PC-9 (cell line): Measurements from ENCODE around the gene CACNB4. TPM values are rescaled to one million over a fixed set of nuclear protein-coding genes. Genes with fewer than 3 reads are reported as not detected.

Source experiments
- BruUV-seq: library from RNA; stranded (reverse); fragments of 400-500 nt; replicated peaks from 2 replicates; lab custom pipeline; 2021; lab: Mats Ljungman, UMichigan
- CTCF ChIA-PET: fragments of 300-600 bp; sonication (Branson Sonifier 250); formaldehyde crosslinking; loops from one replicate; lab custom pipeline; 2022; ENCODE audit warnings: antibody characterized with exemption; lab: Charles Lee
- POLR2A ChIA-PET: fragments of 300-600 bp; sonication (Branson Sonifier 250); formaldehyde crosslinking; loops from one replicate; lab custom pipeline; 2022; ENCODE audit warnings: antibody characterized with exemption; ENCODE audit not compliant: unreplicated experiment; lab: Charles Lee
- DNase-seq, 2 experiments: peaks; one replicate each; pipeline versions ENCODE4 v3.0.0 to v3.0.0-alpha.2; 2015 to 2022; ENCODE audit warnings: mixed read lengths in 1 of 2
- H2AFZ ChIP-seq: fragments of 200-600 bp; sonication (generic); 2 replicates; pipeline ENCODE4 v1.8.1; 2017; ENCODE audit warnings: antibody characterized with exemption
- H3F3A ChIP-seq: fragments of 200-600 bp; sonication (generic); 2 replicates; pipeline ENCODE4 v1.8.1; 2017; ENCODE audit warnings: antibody characterized with exemption, mild to moderate bottlenecking, low read depth; ENCODE audit not compliant: insufficient read depth
- H3K27ac ChIP-seq: fragments of 200-600 bp; sonication (generic); 2 replicates; pipeline ENCODE4 v1.6.1; 2016; ENCODE audit warnings: mixed run types
- H3K27me3 ChIP-seq: fragments of 200-600 bp; sonication (generic); 2 replicates; pipeline ENCODE4 v1.6.1; 2016; ENCODE audit warnings: low read depth, mixed run types; ENCODE audit not compliant: insufficient read depth
- H3K36me3 ChIP-seq: fragments of 200-600 bp; sonication (generic); 2 replicates; pipeline ENCODE4 v1.6.1; 2016; ENCODE audit warnings: low read depth, mixed run types
- H3K4me1 ChIP-seq: fragments of 200-600 bp; sonication (generic); replicated peaks from 2 replicates; pipeline ENCODE4 v1.6.1; 2016; ENCODE audit warnings: mixed run types; ENCODE audit not compliant: insufficient read depth
- H3K4me2 ChIP-seq: fragments of 200-600 bp; sonication (generic); 2 replicates; pipeline ENCODE4 v1.6.1; 2017; ENCODE audit warnings: mixed run types
- H3K4me3 ChIP-seq: fragments of 200-600 bp; sonication (generic); 2 replicates; pipeline ENCODE4 v1.6.1; 2016; ENCODE audit warnings: mixed run types
- H3K79me2 ChIP-seq: fragments of 200-600 bp; sonication (generic); 2 replicates; pipeline ENCODE4 v1.6.1; 2017; ENCODE audit warnings: low read depth, mixed run types
- H3K9me2 ChIP-seq: fragments of 200-600 bp; sonication (generic); 2 replicates; pipeline ENCODE4 v1.8.1; 2017; ENCODE audit warnings: mild to moderate bottlenecking; ENCODE audit not compliant: insufficient read depth
- H3K9me3 ChIP-seq: fragments of 200-600 bp; sonication (generic); 2 replicates; pipeline ENCODE4 v1.8.1; 2016; ENCODE audit warnings: low read depth; ENCODE audit not compliant: insufficient read depth
- H4K20me1 ChIP-seq: fragments of 200-600 bp; sonication (generic); 2 replicates; pipeline ENCODE4 v1.8.1; 2017; ENCODE audit not compliant: insufficient read depth
- CTCF ChIP-seq: fragments of 200-600 bp; sonication (generic); conservative IDR thresholded peaks from 2 replicates; pipeline ENCODE4 v1.6.1; 2017; ENCODE audit warnings: mixed run types, antibody characterized with exemption, mild to moderate bottlenecking, moderate library complexity
- EZH2 ChIP-seq: fragments of 200-600 bp; sonication (generic); IDR thresholded peaks from 2 replicates; pipeline ENCODE4 v1.8.0; 2017; ENCODE audit warnings: antibody characterized with exemption, low read depth
- intact Hi-C: fragments of 100-400 bp; cut with micrococcal nuclease; formaldehyde crosslinking; loops from one replicate; pipeline ENCODE4 v1.10.0; 2022; ENCODE audit not compliant: unreplicated experiment
- total RNA-seq: library from RNA; stranded (reverse); gene quantifications from 2 replicates; pipeline ENCODE4 v1.2.3, GENCODE V29; 2021

The CACNB4 gene
- total RNA-seq, 1 experiment from 2014 or later, result 0.98 TPM

GRCh38 chr2:151857650-151858049 is 241.2 kb downstream of the CACNB4 start:
- H3F3A ChIP-seq, result no peaks in the 10 kb centered on the region; the same call in 1 of the 2 replicates
- H3K4me2 ChIP-seq, result no peak overlapping the region
- H4K20me1 ChIP-seq, result no peaks in the 10 kb centered on the region
- no peak overlapping the region for H3K4me3 ChIP-seq
- peak in 1 of 2 experiments; percentile 83 for DNase-seq
- no peaks in the 10 kb centered on the region for H3K9me2 ChIP-seq
- no peak overlapping the region for H2AFZ ChIP-seq
- H3K9me3 ChIP-seq, result no peaks in the 10 kb centered on the region
- ChIA-PET CTCF (interaction anchor here (0.6 kb wide), 1 partner anchor 8 kb away, joined by 4 read pairs; no protein-coding TSS in a partner anchor), POLR2A (no interaction called here)
- peak overlapping the region; percentile 44 for H3K27ac ChIP-seq
- H3K27me3 ChIP-seq, result no peaks in the 10 kb centered on the region
- no peaks in the 10 kb centered on the region for H3K36me3 ChIP-seq
- BruUV-seq, result no TSS peak
- H3K4me1 ChIP-seq, result no peaks in the 10 kb centered on the region; the same call in 1 of the 2 replicates
- intact Hi-C loops, result no loop called here
- TF ChIP-seq CTCF (no peak), EZH2 (no peak)
- no peaks in the 10 kb centered on the region for H3K79me2 ChIP-seq

- no peaks in the 10 kb centered on the region for H3K36me3 ChIP-seq
- no peaks in the 10 kb centered on the region for H3K9me3 ChIP-seq
- no peak for DNase-seq
- H3K9me2 ChIP-seq, result no peaks in the 10 kb centered on the region
- H3K27me3 ChIP-seq, result no peaks in the 10 kb centered on the region
- no peaks in the 10 kb centered on the region; the same call in 1 of the 2 replicates for H3K4me1 ChIP-seq
- BruUV-seq, result no TSS peak
- H2AFZ ChIP-seq, result no peak overlapping the region
- ChIA-PET CTCF (no interaction called here), POLR2A (no interaction called here)
- no peak overlapping the region for H3K27ac ChIP-seq
- H4K20me1 ChIP-seq, result no peaks in the 10 kb centered on the region
- intact Hi-C loops, result no loop called here
- H3K79me2 ChIP-seq, result no peaks in the 10 kb centered on the region
- H3K4me3 ChIP-seq, result no peak overlapping the region
- no peak for TF ChIP-seq CTCF
- no peak for TF ChIP-seq EZH2
- H3K4me2 ChIP-seq, result no peak overlapping the region
- no peaks in the 10 kb centered on the region; the same call in 1 of the 2 replicates for H3F3A ChIP-seq
These were observed 243.7 kb downstream of the CACNB4 start for GRCh38 chr2:151855111-151855510.

- no peaks in the 10 kb centered on the region for H3K79me2 ChIP-seq
- no TSS peak for BruUV-seq
- TF ChIP-seq CTCF (no peak), EZH2 (no peak)
- no peaks in the 10 kb centered on the region; the same call in 1 of the 2 replicates for H3K4me1 ChIP-seq
- H3K9me3 ChIP-seq, result no peaks in the 10 kb centered on the region
- no peak overlapping the region for H3K4me2 ChIP-seq
- H3K27ac ChIP-seq, result no peak overlapping the region
- no peak for DNase-seq
- H4K20me1 ChIP-seq, result no peaks in the 10 kb centered on the region
- ChIA-PET CTCF (no interaction called here), POLR2A (no interaction called here)
- no peak overlapping the region for H2AFZ ChIP-seq
- no peaks in the 10 kb centered on the region for H3K27me3 ChIP-seq
- no peaks in the 10 kb centered on the region; the same call in 1 of the 2 replicates for H3F3A ChIP-seq
- H3K4me3 ChIP-seq, result no peak overlapping the region
- H3K9me2 ChIP-seq, result no peaks in the 10 kb centered on the region
- intact Hi-C loops, result no loop called here
- H3K36me3 ChIP-seq, result no peaks in the 10 kb centered on the region
These were observed 245.6 kb downstream of the CACNB4 start for GRCh38 chr2:151853070-151853758.
